Measurements from ENCODE around the gene H1-8. TPM values are rescaled to one million over a fixed set of nuclear protein-coding genes. Genes with fewer than 3 reads are reported as not detected.

The H1-8 gene
- total RNA-seq, 1 experiment from 2014 or later = not detected

GRCh38 chr3:129517516-129517915 is 25.5 kb upstream of the H1-8 start:
- no TSS peak for BruUV-seq (replicated peaks)
- Histone ChIP-seq H3K4me3 (no peak overlapping the region), H3K36me3 (ENCODE audit: low read depth) (no peaks in the 10 kb centered on the region), H2AFZ (no peak overlapping the region), H3K79me2 (ENCODE audit: low read depth) (no peaks in the 10 kb centered on the region), H3K9me3 (ENCODE audit: insufficient read depth, low read depth) (no peaks in the 10 kb centered on the region), H3K9me2 (ENCODE audit: insufficient read depth) (no peaks in the 10 kb centered on the region), H3K4me1 (replicated peaks; ENCODE audit: insufficient read depth) (no peaks in the 10 kb centered on the region), H3K27me3 (ENCODE audit: insufficient read depth, low read depth) (no peaks in the 10 kb centered on the region), H4K20me1 (ENCODE audit: insufficient read depth) (no peaks in the 10 kb centered on the region), H3K4me2 (no peak overlapping the region), H3K27ac (no peak overlapping the region), H3F3A (ENCODE audit: insufficient read depth, low read depth) (no peaks in the 10 kb centered on the region)
- TF ChIP-seq EZH2 (IDR thresholded peaks at IDR 0.05; ENCODE audit: low read depth) = no peak
- no peak for TF ChIP-seq CTCF (conservative IDR thresholded peaks at IDR 0.05)
- intact Hi-C loops (cut with micrococcal nuclease; ENCODE audit: unreplicated experiment) = no loop called here
- DNase-seq = no peak
- ChIA-PET POLR2A (ENCODE audit: unreplicated experiment) (no interaction called here), CTCF (no interaction called here)

GRCh38 chr3:129518038-129518561 is 24.9 kb upstream of the H1-8 start:
- intact Hi-C loops (cut with micrococcal nuclease; ENCODE audit: unreplicated experiment) = no loop called here
- no peaks in the 10 kb centered on the region for H3K4me1 ChIP-seq (replicated peaks; ENCODE audit: insufficient read depth)
- BruUV-seq (replicated peaks) = no TSS peak
- no peaks in the 10 kb centered on the region for H3K79me2 ChIP-seq (ENCODE audit: low read depth)
- no peak overlapping the region for H2AFZ ChIP-seq
- no peaks in the 10 kb centered on the region for H3K27me3 ChIP-seq (ENCODE audit: insufficient read depth, low read depth)
- no peak for DNase-seq
- H3K9me3 ChIP-seq (ENCODE audit: insufficient read depth, low read depth) = no peaks in the 10 kb centered on the region
- H3F3A ChIP-seq (ENCODE audit: insufficient read depth, low read depth) = no peaks in the 10 kb centered on the region
- POLR2A ChIA-PET (ENCODE audit: unreplicated experiment) = no interaction called here
- H3K9me2 ChIP-seq (ENCODE audit: insufficient read depth) = no peaks in the 10 kb centered on the region
- H3K4me2 ChIP-seq = no peak overlapping the region
- CTCF ChIA-PET = no interaction called here
- H3K4me3 ChIP-seq = no peak overlapping the region
- H3K36me3 ChIP-seq (ENCODE audit: low read depth) = no peaks in the 10 kb centered on the region
- no peak overlapping the region for H3K27ac ChIP-seq
- no peak for TF ChIP-seq CTCF (conservative IDR thresholded peaks at IDR 0.05)
- TF ChIP-seq EZH2 (IDR thresholded peaks at IDR 0.05; ENCODE audit: low read depth) = no peak
- H4K20me1 ChIP-seq (ENCODE audit: insufficient read depth) = no peaks in the 10 kb centered on the region

GRCh38 chr3:129518581-129518980 is 24.4 kb upstream of the H1-8 start:
- Histone ChIP-seq H4K20me1 (ENCODE audit: insufficient read depth) (no peaks in the 10 kb centered on the region), H3K4me2 (no peak overlapping the region), H3F3A (ENCODE audit: insufficient read depth, low read depth) (no peaks in the 10 kb centered on the region), H2AFZ (no peak overlapping the region), H3K36me3 (ENCODE audit: low read depth) (no peaks in the 10 kb centered on the region), H3K79me2 (ENCODE audit: low read depth) (no peaks in the 10 kb centered on the region), H3K9me3 (ENCODE audit: insufficient read depth, low read depth) (no peaks in the 10 kb centered on the region), H3K4me3 (no peak overlapping the region), H3K4me1 (replicated peaks; ENCODE audit: insufficient read depth) (no peaks in the 10 kb centered on the region), H3K27me3 (ENCODE audit: insufficient read depth, low read depth) (no peaks in the 10 kb centered on the region), H3K27ac (no peak overlapping the region), H3K9me2 (ENCODE audit: insufficient read depth) (no peaks in the 10 kb centered on the region)
- DNase-seq = no peak
- BruUV-seq (replicated peaks) = no TSS peak
- intact Hi-C loops (cut with micrococcal nuclease; ENCODE audit: unreplicated experiment) = no loop called here
- POLR2A ChIA-PET (ENCODE audit: unreplicated experiment) = no interaction called here
- TF ChIP-seq CTCF (conservative IDR thresholded peaks at IDR 0.05) = no peak
- no peak for TF ChIP-seq EZH2 (IDR thresholded peaks at IDR 0.05; ENCODE audit: low read depth)
- CTCF ChIA-PET = no interaction called here
